H9 (cell line): ENCODE measurements around the gene DGKD. TPM values are rescaled to one million over a fixed set of nuclear protein-coding genes. Genes with fewer than 3 reads are reported as not detected.

Experiments used
- DNase-seq: peaks from one replicate; pipeline ENCODE4 v3.0.0-alpha.2; 2017
- H2AFZ ChIP-seq: one replicate; pipeline ENCODE4 v1.6.1; 2013; ENCODE audit warnings: mild to moderate bottlenecking, low read length, control low read depth, moderate library complexity
- H2AK5ac ChIP-seq: 2 replicates; pipeline ENCODE4 v1.6.1; 2013; ENCODE audit warnings: low read length, control low read depth, mixed read lengths; ENCODE audit not compliant: insufficient read length
- H2BK120ac ChIP-seq: one replicate; pipeline ENCODE4 v1.6.1; 2013; ENCODE audit warnings: low read depth, mild to moderate bottlenecking, low read length, control low read depth, inconsistent platforms; ENCODE audit not compliant: poor library complexity, severe bottlenecking
- H2BK12ac ChIP-seq: 2 replicates; pipeline ENCODE4 v1.6.1; 2013; ENCODE audit warnings: low read length, control low read depth, mixed read lengths, low read depth; ENCODE audit not compliant: insufficient read length
- H2BK15ac ChIP-seq: 2 replicates; pipeline ENCODE4 v1.6.1; 2013; ENCODE audit warnings: low read depth, low read length, control low read depth
- H2BK20ac ChIP-seq: one replicate; pipeline ENCODE4 v1.6.1; 2013; ENCODE audit warnings: low read depth, mild to moderate bottlenecking, low read length, control low read depth, inconsistent platforms; ENCODE audit not compliant: poor library complexity, severe bottlenecking
- H2BK5ac ChIP-seq: 2 replicates; pipeline ENCODE4 v1.6.1; 2013; ENCODE audit warnings: low read length, control low read depth, mixed read lengths; ENCODE audit not compliant: insufficient read length
- H3K14ac ChIP-seq: 2 replicates; pipeline ENCODE4 v1.6.1; 2013; ENCODE audit warnings: low read length, control low read depth; ENCODE audit not compliant: insufficient read depth
- H3K18ac ChIP-seq: 2 replicates; pipeline ENCODE4 v1.6.1; 2013; ENCODE audit warnings: low read depth, mild to moderate bottlenecking, mixed read lengths, low read length, control low read depth; ENCODE audit not compliant: insufficient read length
- H3K23ac ChIP-seq: 2 replicates; pipeline ENCODE4 v1.6.1; 2013; ENCODE audit warnings: low read length, control low read depth, mixed read lengths, low read depth; ENCODE audit not compliant: insufficient read length
- H3K23me2 ChIP-seq: 2 replicates; pipeline ENCODE4 v1.6.1; 2013; ENCODE audit warnings: low read depth, mild to moderate bottlenecking, mixed read lengths, low read length, control low read depth; ENCODE audit not compliant: insufficient read length, poor library complexity, severe bottlenecking
- H3K27ac ChIP-seq: 2 replicates; pipeline ENCODE4 v1.5.1; 2013; ENCODE audit warnings: low read length, control low read depth, mixed read lengths, low read depth; ENCODE audit not compliant: insufficient read length
- H3K27me3 ChIP-seq: 2 replicates; pipeline ENCODE4 v1.6.1; 2013; ENCODE audit warnings: low read length, control low read depth, inconsistent platforms; ENCODE audit not compliant: insufficient read depth
- H3K4ac ChIP-seq: 2 replicates; pipeline ENCODE4 v1.6.1; 2013; ENCODE audit warnings: low read depth, mild to moderate bottlenecking, control low read depth, inconsistent platforms, low read length, moderate library complexity
- H3K4me1 ChIP-seq: 2 replicates; pipeline ENCODE4 v1.6.1; 2013; ENCODE audit warnings: low read length, control low read depth, inconsistent platforms; ENCODE audit not compliant: insufficient read depth
- H3K4me2 ChIP-seq: 2 replicates; pipeline ENCODE4 v1.6.1; 2013; ENCODE audit warnings: low read length, control low read depth, mixed read lengths; ENCODE audit not compliant: insufficient read length, insufficient read depth
- H3K56ac ChIP-seq: 2 replicates; pipeline ENCODE4 v1.6.1; 2013; ENCODE audit warnings: low read depth, mild to moderate bottlenecking, mixed read lengths, low read length, control low read depth; ENCODE audit not compliant: insufficient read length
- H3K79me1 ChIP-seq: 2 replicates; pipeline ENCODE4 v1.6.1; 2013; ENCODE audit warnings: low read depth, mild to moderate bottlenecking, moderate library complexity, low read length, control low read depth, inconsistent platforms; ENCODE audit not compliant: insufficient read depth, poor library complexity, severe bottlenecking
- H3K79me2 ChIP-seq: 2 replicates; pipeline ENCODE4 v1.6.1; 2013; ENCODE audit warnings: low read length, control low read depth, inconsistent platforms; ENCODE audit not compliant: insufficient read depth
- H3K9ac ChIP-seq: 2 replicates; pipeline ENCODE4 v1.6.1; 2013; ENCODE audit warnings: low read length, control low read depth, mixed read lengths; ENCODE audit not compliant: insufficient read length; ENCODE audit errors: extremely low read depth
- H3K9me3 ChIP-seq: one replicate; pipeline ENCODE4 v1.6.1; 2013; ENCODE audit warnings: low read depth, low read length, inconsistent platforms; ENCODE audit not compliant: control insufficient read depth
- H3T11ph ChIP-seq: one replicate; pipeline ENCODE4 v1.6.1; 2013; ENCODE audit warnings: mild to moderate bottlenecking, low read length, control low read depth, inconsistent platforms
- H4K20me1 ChIP-seq: one replicate; pipeline ENCODE4 v1.6.1; 2013; ENCODE audit not compliant: control insufficient read depth, insufficient read length, insufficient read depth
- H4K5ac ChIP-seq: 2 replicates; pipeline ENCODE4 v1.6.1; 2013; ENCODE audit warnings: low read depth, mild to moderate bottlenecking, mixed read lengths, low read length, control low read depth; ENCODE audit not compliant: insufficient read length
- H4K8ac ChIP-seq: replicated peaks from 2 replicates; pipeline ENCODE4 v1.6.1; 2013; ENCODE audit warnings: low read length, control low read depth, mixed read lengths, low read depth; ENCODE audit not compliant: insufficient read length
- H4K91ac ChIP-seq: 2 replicates; pipeline ENCODE4 v1.6.1; 2013; ENCODE audit warnings: low read depth, mild to moderate bottlenecking, moderate library complexity, mixed read lengths, low read length, control low read depth; ENCODE audit not compliant: insufficient read length
- H3K27ac Mint-ChIP-seq, 3 experiments: 2 replicates in 2 of 3; 3 replicates in 1 of 3; pipeline ENCODE4 v1.8.0; 2020 to 2021; ENCODE audit warnings: mixed read lengths in 3 of 3, mild to moderate bottlenecking in 1 of 3, moderate library complexity in 1 of 3
- H3K27me3 Mint-ChIP-seq: 2 replicates; pipeline ENCODE4 v1.8.0; 2021; ENCODE audit warnings: low read depth, mild to moderate bottlenecking, moderate library complexity, mixed read lengths
- H3K36me3 Mint-ChIP-seq, 3 experiments: 2 replicates in 2 of 3; 3 replicates in 1 of 3; pipeline ENCODE4 v1.8.0; 2020 to 2021; ENCODE audit warnings: low read depth in 3 of 3, mixed read lengths in 3 of 3; ENCODE audit not compliant: insufficient read depth in 1 of 3
- H3K4me1 Mint-ChIP-seq, 2 experiments: 2 replicates each; pipeline ENCODE4 v1.8.0; 2020; ENCODE audit warnings: mixed read lengths in 2 of 2
- H3K4me3 Mint-ChIP-seq, 2 experiments: 2 replicates in 1 of 2; 3 replicates in 1 of 2; pipeline ENCODE4 v1.8.0; 2020 to 2021; ENCODE audit warnings: mild to moderate bottlenecking in 2 of 2, mixed read lengths in 2 of 2, moderate library complexity in 1 of 2
- H3K9me3 Mint-ChIP-seq, 2 experiments: 2 replicates in 1 of 2; 3 replicates in 1 of 2; pipeline ENCODE4 v1.8.0; 2020; ENCODE audit warnings: mild to moderate bottlenecking in 2 of 2, mixed read lengths in 2 of 2, moderate library complexity in 1 of 2
- CTCF ChIP-seq: fragments of 200-600 bp; sonication (generic); conservative IDR thresholded peaks from 3 replicates; pipeline ENCODE4 v1.8.0; 2021; ENCODE audit warnings: antibody characterized with exemption, mild to moderate bottlenecking
- WGBS: extraction: QIAGEN DNeasy Blood & Tissue Kit; methylation state at CpG from one replicate; pipeline ENCODE4 v1.1.7; 2013; ENCODE audit warnings: missing lambda C conversion rate, low lambda C conversion rate, mixed read lengths; ENCODE audit not compliant: insufficient read length; ENCODE audit errors: extremely low coverage; 5-methylcytosine and 5-hydroxymethylcytosine counted together
- total RNA-seq: library from RNA; stranded (reverse); gene quantifications from 2 replicates; pipeline ENCODE4 v1.2.1, GENCODE V29; 2021

Gene DGKD
- total RNA-seq, 1 experiment from 2014 or later: 20.7 TPM

- Histone ChIP-seq H2BK12ac (no peak overlapping the region), H2BK15ac (no peak overlapping the region), H2AFZ (no peak overlapping the region), H3K23ac (no peak overlapping the region), H3T11ph (no peak overlapping the region), H4K8ac (no peak overlapping the region), H3K9me3 (no peaks in the 10 kb centered on the region), H2BK5ac (no peak overlapping the region), H2AK5ac (no peak overlapping the region), H3K9ac (no peak overlapping the region), H3K79me2 (no peaks in the 10 kb centered on the region), H3K18ac (no peak overlapping the region), H4K91ac (no peak overlapping the region), H3K27ac (no peak overlapping the region), H3K4me2 (no peak overlapping the region), H3K27me3 (no peaks in the 10 kb centered on the region), H4K20me1 (peaks cover 4% of the 10 kb centered on the region), H3K4ac (no peak overlapping the region), H4K5ac (no peak overlapping the region), H3K56ac (no peak overlapping the region), H3K23me2 (no peaks in the 10 kb centered on the region), H3K4me1 (no peaks in the 10 kb centered on the region), H2BK20ac (no peak overlapping the region), H2BK120ac (no peak overlapping the region), H3K14ac (no peak overlapping the region), H3K79me1 (no peaks in the 10 kb centered on the region)
- H3K4me1 Mint-ChIP-seq: peaks cover 4 to 6% of the 10 kb centered on the region in 2 experiments
- no peak overlapping the region for H3K4me3 Mint-ChIP-seq
- peak overlapping the region in 2 of 3 experiments; percentile 65 to 68; a peak in 4 of 7 replicates for H3K27ac Mint-ChIP-seq
- no peak for DNase-seq
- no peak for TF ChIP-seq CTCF
- no peaks in the 10 kb centered on the region for H3K27me3 Mint-ChIP-seq
- H3K36me3 Mint-ChIP-seq: peaks cover 4 to 13% (median 6%) of the 10 kb centered on the region in 3 experiments; a peak in 6 of 7 replicates
- no CpG with 5 or more reads among the region's 45 CpGs for WGBS
- H3K9me3 Mint-ChIP-seq: peaks cover 0 to 2% of the 10 kb centered on the region in 2 experiments; a peak in 2 of 5 replicates
Measured at GRCh38 chr2:233476651-233477547, 122.6 kb downstream of the DGKD start.
